ENCODE data around the gene DNLZ.

DNLZ gene

GRCh38 chr9:136396219-136396515 lies 32.6 kb upstream of the DNLZ start:
- DNase-seq (ENCODE audit: low read depth in 2 of 2), result no peak

GRCh38 chr9:136395345-136396218 lies 32.0 kb upstream of the DNLZ start:
- DNase-seq (ENCODE audit: low read depth in 2 of 2), result no peak

GRCh38 chr9:136395020-136395340 lies 31.4 kb upstream of the DNLZ start:
- no peak for DNase-seq (ENCODE audit: low read depth in 2 of 2)

GRCh38 chr9:136394312-136395019 lies 30.9 kb upstream of the DNLZ start:
- no peak for DNase-seq (ENCODE audit: low read depth in 2 of 2)

GRCh38 chr9:136393531-136393930 lies 30.0 kb upstream of the DNLZ start:
- DNase-seq (ENCODE audit: low read depth in 2 of 2), result no peak

GRCh38 chr9:136392538-136393449 lies 29.2 kb upstream of the DNLZ start:
- DNase-seq (ENCODE audit: low read depth in 2 of 2), result no peak

- DNase-seq (ENCODE audit: low read depth in 2 of 2), result no peak
Measured at GRCh38 chr9:136391737-136392537, 28.4 kb upstream of the DNLZ start.

GRCh38 chr9:136389396-136389795 lies 25.9 kb upstream of the DNLZ start:
- no peak for DNase-seq (ENCODE audit: low read depth in 2 of 2)

GRCh38 chr9:136387217-136387616 lies 23.7 kb upstream of the DNLZ start:
- no peak for DNase-seq (ENCODE audit: low read depth in 2 of 2)

GRCh38 chr9:136386018-136386417 lies 22.5 kb upstream of the DNLZ start:
- DNase-seq (ENCODE audit: low read depth in 2 of 2), result no peak

GRCh38 chr9:136385015-136385414 lies 21.5 kb upstream of the DNLZ start:
- no peak for DNase-seq (ENCODE audit: low read depth in 2 of 2)

GRCh38 chr9:136383436-136383835 lies 19.9 kb upstream of the DNLZ start:
- DNase-seq (ENCODE audit: low read depth in 2 of 2), result no peak

- DNase-seq (ENCODE audit: low read depth in 2 of 2), result no peak
Measured at GRCh38 chr9:136381966-136382513, 18.5 kb upstream of the DNLZ start.

GRCh38 chr9:136381311-136381710 lies 17.8 kb upstream of the DNLZ start:
- no peak for DNase-seq (ENCODE audit: low read depth in 2 of 2)

GRCh38 chr9:136380381-136380780 lies 16.8 kb upstream of the DNLZ start:
- DNase-seq (ENCODE audit: low read depth in 2 of 2), result no peak

GRCh38 chr9:136379891-136380290 lies 16.3 kb upstream of the DNLZ start:
- DNase-seq (ENCODE audit: low read depth in 2 of 2), result no peak

- DNase-seq (ENCODE audit: low read depth in 2 of 2), result no peak
Measured at GRCh38 chr9:136379401-136379800, 15.9 kb upstream of the DNLZ start.

- DNase-seq (ENCODE audit: low read depth in 2 of 2), result no peak
Measured at GRCh38 chr9:136379003-136379287, 15.4 kb upstream of the DNLZ start.

- DNase-seq (ENCODE audit: low read depth in 2 of 2), result no peak
Measured at GRCh38 chr9:136378170-136379002, 14.8 kb upstream of the DNLZ start.

GRCh38 chr9:136377341-136378169 lies 14.0 kb upstream of the DNLZ start:
- DNase-seq (ENCODE audit: low read depth in 2 of 2), result no peak
